Kidney epithelial cell (primary cell): ENCODE data around the gene TRIM28. TPM values are rescaled to one million over a fixed set of nuclear protein-coding genes. Genes with fewer than 3 reads are reported as not detected.

Experiments used
- DNase-seq: peaks from one replicate; pipeline ENCODE4 v3.0.0-alpha.2; 2010; ENCODE audit warnings: low read depth
- H3K27me3 ChIP-seq: 2 replicates; pipeline ENCODE4 v1.6.0; 2011; ENCODE audit warnings: low read length; ENCODE audit not compliant: control insufficient read depth, insufficient read depth
- H3K36me3 ChIP-seq: 2 replicates; pipeline ENCODE4 v1.5.1; 2011; ENCODE audit warnings: low read length; ENCODE audit not compliant: control insufficient read depth, insufficient read depth
- H3K4me3 ChIP-seq: 2 replicates; pipeline ENCODE4 v1.5.1; 2011; ENCODE audit warnings: low read depth, mild to moderate bottlenecking, control low read depth, low read length
- CTCF ChIP-seq: IDR thresholded peaks from 2 replicates; pipeline ENCODE4 v1.5.1; 2011; ENCODE audit warnings: mild to moderate bottlenecking, moderate library complexity, low read length, control low read depth, inconsistent platforms; ENCODE audit not compliant: insufficient read depth, poor library complexity, severe bottlenecking
- total RNA-seq: library from RNA; depleted of rRNA; stranded (reverse); fragments of >200 nt; gene quantifications from 2 replicates; pipeline ENCODE4 v1.2.3, GENCODE V29; 2015

Gene TRIM28
- total RNA-seq, 1 donor from 2014 or later = 381 TPM

- Histone ChIP-seq H3K27me3 (peaks cover 3% of the 10 kb centered on the region), H3K36me3 (peaks cover 12% of the 10 kb centered on the region), H3K4me3 (peak overlapping the region; percentile 90)
- no peak for DNase-seq
- no peak for TF ChIP-seq CTCF
These were observed 874 bp downstream of the TRIM28 start for GRCh38 chr19:58544591-58545285.

- no peak for TF ChIP-seq CTCF
- Histone ChIP-seq H3K36me3 (peaks cover 15% of the 10 kb centered on the region), H3K4me3 (peak overlapping the region; percentile 90), H3K27me3 (peaks cover under 1% of the 10 kb centered on the region)
- no peak for DNase-seq
These were observed 1.6 kb downstream of the TRIM28 start for GRCh38 chr19:58545286-58546018.

- no peaks in the 10 kb centered on the region for H3K27me3 ChIP-seq
- no peak for TF ChIP-seq CTCF
- peak overlapping the region; percentile 90 for H3K4me3 ChIP-seq
- H3K36me3 ChIP-seq = peaks cover 16% of the 10 kb centered on the region
- no peak for DNase-seq
These were observed 2.2 kb downstream of the TRIM28 start for GRCh38 chr19:58546019-58546530.

GRCh38 chr19:58547323-58548312 lies 3.8 kb downstream of the TRIM28 start:
- peaks cover 17% of the 10 kb centered on the region for H3K36me3 ChIP-seq

More at GRCh38 chr19:58547323-58548312, 3.8 kb downstream of the TRIM28 start:
- TF ChIP-seq CTCF = no peak
- no peaks in the 10 kb centered on the region for H3K27me3 ChIP-seq
- no peak for DNase-seq
- H3K4me3 ChIP-seq = no peak overlapping the region
